ENCODE measurements around the gene QRFP. TPM values are rescaled to one million over a fixed set of nuclear protein-coding genes. Genes with fewer than 3 reads are reported as not detected.

QRFP gene
- total RNA-seq, 1 experiment from 2014 or later, result not detected

- no peak for DNase-seq (ENCODE audit: unreplicated experiment)
- Mint-ChIP-seq H3K9me3 (ENCODE audit: unreplicated experiment) (no peaks in the 10 kb centered on the region), H3K4me1 (ENCODE audit: insufficient read depth, unreplicated experiment) (peaks cover 2% of the 10 kb centered on the region), H3K36me3 (ENCODE audit: insufficient read depth, unreplicated experiment) (no peaks in the 10 kb centered on the region), H3K4me3 (ENCODE audit: unreplicated experiment) (no peak overlapping the region), H3K27me3 (ENCODE audit: insufficient read depth, unreplicated experiment) (peaks cover 16% of the 10 kb centered on the region), H3K27ac (ENCODE audit: low read depth, unreplicated experiment) (no peak overlapping the region)
- POLR2A ChIA-PET, result no interaction called here
- BruUV-seq (replicated peaks), result no TSS peak
- CTCF ChIA-PET, result interaction anchor here (0.6 kb wide), 1 partner anchor 87 kb away, joined by 3 read pairs; no protein-coding TSS in a partner anchor
- intact Hi-C loops (cut with micrococcal nuclease), result no loop called here
- TF ChIP-seq, protein P1, sequence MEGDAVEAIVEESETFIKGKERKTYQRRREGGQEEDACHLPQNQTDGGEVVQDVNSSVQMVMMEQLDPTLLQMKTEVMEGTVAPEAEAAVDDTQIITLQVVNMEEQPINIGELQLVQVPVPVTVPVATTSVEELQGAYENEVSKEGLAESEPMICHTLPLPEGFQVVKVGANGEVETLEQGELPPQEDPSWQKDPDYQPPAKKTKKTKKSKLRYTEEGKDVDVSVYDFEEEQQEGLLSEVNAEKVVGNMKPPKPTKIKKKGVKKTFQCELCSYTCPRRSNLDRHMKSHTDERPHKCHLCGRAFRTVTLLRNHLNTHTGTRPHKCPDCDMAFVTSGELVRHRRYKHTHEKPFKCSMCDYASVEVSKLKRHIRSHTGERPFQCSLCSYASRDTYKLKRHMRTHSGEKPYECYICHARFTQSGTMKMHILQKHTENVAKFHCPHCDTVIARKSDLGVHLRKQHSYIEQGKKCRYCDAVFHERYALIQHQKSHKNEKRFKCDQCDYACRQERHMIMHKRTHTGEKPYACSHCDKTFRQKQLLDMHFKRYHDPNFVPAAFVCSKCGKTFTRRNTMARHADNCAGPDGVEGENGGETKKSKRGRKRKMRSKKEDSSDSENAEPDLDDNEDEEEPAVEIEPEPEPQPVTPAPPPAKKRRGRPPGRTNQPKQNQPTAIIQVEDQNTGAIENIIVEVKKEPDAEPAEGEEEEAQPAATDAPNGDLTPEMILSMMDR (IDR thresholded peaks at IDR 0.05; ENCODE audit: unreplicated experiment), result no peak
These were observed 26.4 kb upstream of the QRFP start for GRCh38 chr9:130922893-130923610.

GRCh38 chr9:130921989-130922892 lies 25.6 kb upstream of the QRFP start:
- H3K27me3 Mint-ChIP-seq (ENCODE audit: insufficient read depth, unreplicated experiment), result peaks cover 23% of the 10 kb centered on the region
- ChIA-PET POLR2A (no interaction called here), CTCF (no interaction called here)
- H3K27ac Mint-ChIP-seq (ENCODE audit: low read depth, unreplicated experiment), result no peak overlapping the region
- no peaks in the 10 kb centered on the region for H3K4me1 Mint-ChIP-seq (ENCODE audit: insufficient read depth, unreplicated experiment)
- no peaks in the 10 kb centered on the region for H3K36me3 Mint-ChIP-seq (ENCODE audit: insufficient read depth, unreplicated experiment)
- BruUV-seq (replicated peaks), result no TSS peak
- no peak for DNase-seq (ENCODE audit: unreplicated experiment)
- no peaks in the 10 kb centered on the region for H3K9me3 Mint-ChIP-seq (ENCODE audit: unreplicated experiment)
- intact Hi-C loops (cut with micrococcal nuclease), result no loop called here
- TF ChIP-seq, protein P1 (IDR thresholded peaks at IDR 0.05; ENCODE audit: unreplicated experiment), result no peak
- H3K4me3 Mint-ChIP-seq (ENCODE audit: unreplicated experiment), result no peak overlapping the region

DNA sequence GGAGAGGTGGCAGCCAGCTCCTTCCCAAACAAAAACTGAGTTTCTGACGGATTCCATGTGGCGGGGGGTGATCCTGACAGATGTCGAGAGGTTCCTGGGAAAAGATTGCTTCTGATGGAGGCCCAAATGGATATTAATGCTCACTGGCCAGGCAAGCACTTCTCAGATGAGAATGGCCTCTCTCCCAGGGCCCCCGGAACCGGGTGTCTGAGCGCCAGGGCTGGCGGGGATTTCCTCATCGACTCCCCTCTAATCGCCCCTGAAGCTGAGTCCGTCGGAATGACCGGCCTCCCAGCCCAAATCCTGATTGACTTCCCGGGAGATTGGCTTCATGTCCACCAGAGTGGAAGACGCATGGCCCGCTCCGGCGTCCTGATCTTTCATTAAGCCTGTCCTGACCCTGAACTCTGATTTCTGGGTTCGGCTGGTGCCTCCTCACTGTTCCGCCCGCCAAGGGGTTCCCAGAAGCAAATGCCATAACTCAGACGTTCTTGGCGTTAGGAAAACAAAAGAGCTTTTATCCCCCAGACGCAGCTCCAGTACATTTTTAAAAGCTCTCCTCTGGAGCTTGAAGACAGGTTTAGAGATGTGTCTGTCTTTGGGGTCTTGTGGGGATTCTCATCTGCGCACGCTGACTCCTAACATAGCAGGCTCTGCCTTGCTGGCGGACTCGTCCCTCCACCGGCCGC lies 24.8 kb upstream of the QRFP start:
- Mint-ChIP-seq H3K36me3 (ENCODE audit: insufficient read depth, unreplicated experiment) (no peaks in the 10 kb centered on the region), H3K4me3 (ENCODE audit: unreplicated experiment) (no peak overlapping the region), H3K9me3 (ENCODE audit: unreplicated experiment) (no peaks in the 10 kb centered on the region), H3K27ac (ENCODE audit: low read depth, unreplicated experiment) (no peak overlapping the region), H3K4me1 (ENCODE audit: insufficient read depth, unreplicated experiment) (no peaks in the 10 kb centered on the region), H3K27me3 (ENCODE audit: insufficient read depth, unreplicated experiment) (peaks cover 31% of the 10 kb centered on the region)
- POLR2A ChIA-PET, result no interaction called here
- BruUV-seq (replicated peaks), result no TSS peak
- CTCF ChIA-PET, result no interaction called here
- DNase-seq (ENCODE audit: unreplicated experiment), result no peak
- intact Hi-C loops (cut with micrococcal nuclease), result no loop called here
- TF ChIP-seq, protein P1 (IDR thresholded peaks at IDR 0.05; ENCODE audit: unreplicated experiment), result no peak

All from MCF 10A (cell line).